Aorta (tissue), 5 donors: ENCODE results near the gene VAV2. TPM values are rescaled to one million over a fixed set of nuclear protein-coding genes. Genes with fewer than 3 reads are reported as not detected.
A peak's percentile ranks its signal among the peaks of the same experiment; 100 is the strongest.

Source experiments
- ATAC-seq: fragments of 200-7000 bp; cut with Tn5 transposase; one replicate; pipeline ENCODE4 v1.9.1; 2022; ENCODE audit warnings: moderate library complexity; ENCODE audit not compliant: low FRiP score
- DNase-seq, 2 donors: peaks; one replicate each; pipeline ENCODE4 v3.0.0-alpha.2; 2020
- H3K27ac ChIP-seq, 2 donors: one replicate each; pipeline ENCODE4 v1.5.1; 2013; ENCODE audit warnings: low read length in 2 of 2, mild to moderate bottlenecking in 2 of 2, moderate library complexity in 2 of 2, control low read depth in 1 of 2, inconsistent platforms in 1 of 2, low read depth in 1 of 2
- H3K27me3 ChIP-seq, 2 donors: one replicate each; pipeline ENCODE4 v1.6.1; 2013; ENCODE audit warnings: control low read depth in 1 of 2, low read length in 1 of 2, mild to moderate bottlenecking in 1 of 2, moderate library complexity in 1 of 2; ENCODE audit not compliant: insufficient read depth in 2 of 2, control insufficient read depth in 1 of 2
- H3K36me3 ChIP-seq, 2 donors: one replicate each; pipeline ENCODE4 v1.6.1; 2013; ENCODE audit warnings: control low read depth in 1 of 2, low read length in 1 of 2, mild to moderate bottlenecking in 1 of 2; ENCODE audit not compliant: insufficient read depth in 2 of 2, control insufficient read depth in 1 of 2
- H3K4me1 ChIP-seq, 2 donors: one replicate each; pipeline ENCODE4 v1.6.1; 2013; ENCODE audit warnings: low read length in 2 of 2, control low read depth in 1 of 2, mild to moderate bottlenecking in 1 of 2, moderate library complexity in 1 of 2; ENCODE audit not compliant: insufficient read depth in 2 of 2, control insufficient read depth in 1 of 2
- H3K4me3 ChIP-seq, 2 donors: one replicate each; pipeline ENCODE4 v1.5.1; 2013; ENCODE audit warnings: low read length in 2 of 2, control low read depth in 1 of 2, mild to moderate bottlenecking in 1 of 2
- H3K9me3 ChIP-seq: one replicate; pipeline ENCODE4 v1.6.1; 2013; ENCODE audit warnings: mild to moderate bottlenecking, low read length; ENCODE audit not compliant: control insufficient read depth
- WGBS, 2 donors: extraction: QIAGEN DNeasy Blood & Tissue Kit; methylation state at CpG; one replicate each; pipeline ENCODE4 v1.1.7; 2013; 5-methylcytosine and 5-hydroxymethylcytosine counted together
- intact Hi-C, 2 donors: fragments of 100-400 bp; cut with DNase I; formaldehyde crosslinking; loops; one replicate each; pipeline versions ENCODE4 v1.14.2 to v1.15.0; 2022
- polyA plus RNA-seq, 2 donors: library from polyadenylated mRNA; stranded (reverse); fragments of 200-250 nt; gene quantifications; one replicate each; pipeline ENCODE4 v1.2.3, GENCODE V29; 2013
- total RNA-seq, 2 donors: library from RNA; stranded (reverse); fragmentation: NEBNext Ultra II Directional; extraction: Animal tissue kit (Norgen Biotek cat#: 25700); gene quantifications; one replicate each; pipeline ENCODE4 v1.2.1, GENCODE V29; 2021
- donor health status: healthy with polysubstance abuse.
- donor health status: Bipolar disorder and iron deficiency.
- donor health status: DM: no; HTN: no; CAD: no.
- donor health status: DM: no; HTN: no; CAD: no.
- donor health status: DM: yes; HTN: yes; CAD: no.

Gene VAV2
- total and polyA plus RNA-seq, 4 donors, result 9.0 to 25.4 (median 11.8) TPM

DNA sequence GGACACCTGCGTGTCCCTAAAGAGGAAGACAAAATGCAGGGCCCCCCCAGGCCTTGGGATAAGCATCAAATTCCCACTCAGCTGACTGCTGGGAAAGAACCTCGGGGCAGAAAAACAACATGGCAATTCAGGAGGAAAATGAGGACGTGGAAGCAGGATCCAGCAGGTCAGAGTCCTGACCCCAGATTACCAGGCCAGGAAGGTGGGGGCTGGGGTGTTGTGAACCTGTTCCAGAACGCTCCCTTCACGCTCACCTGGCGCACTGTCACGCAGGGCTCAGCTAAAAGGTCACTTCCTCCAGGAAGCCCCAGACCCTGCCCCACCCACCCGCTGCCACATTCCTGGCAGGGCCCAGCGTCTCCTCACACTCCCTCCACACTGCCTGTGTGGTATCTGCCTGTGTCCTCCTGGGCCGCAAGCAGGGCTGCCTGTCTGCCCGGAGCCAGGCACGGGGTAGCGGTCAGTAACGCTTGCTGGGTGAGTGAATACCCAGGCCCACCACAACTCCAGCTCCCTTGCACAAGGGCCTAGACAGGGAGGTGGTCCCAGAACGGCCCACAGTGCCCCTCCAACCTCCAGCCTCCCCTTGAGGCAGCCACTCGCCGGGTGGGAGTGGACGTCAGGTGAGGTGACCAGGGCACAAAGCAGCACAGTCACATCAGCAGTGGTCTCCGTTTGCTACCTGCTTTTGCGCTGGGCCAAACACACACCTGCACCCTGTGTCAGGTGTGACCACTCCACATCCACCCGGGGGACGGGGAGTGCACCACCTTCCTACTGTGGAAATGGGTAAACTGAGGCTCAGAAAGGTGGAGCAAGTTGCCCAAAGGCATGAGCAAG, 18.1 kb downstream of the VAV2 start:
- ATAC-seq (no peak), DNase-seq (peak; percentile 27 to 67)
- no peaks in the 10 kb centered on the region for H3K9me3 ChIP-seq
- intact Hi-C loops, result no loop called here
- no peak overlapping the region for H3K4me3 ChIP-seq
- no peaks in the 10 kb centered on the region for H3K4me1 ChIP-seq
- H3K27me3 ChIP-seq, result no peaks in the 10 kb centered on the region
- no peak overlapping the region for H3K27ac ChIP-seq
- WGBS, 2 donors, result 93 to 94% methylated on average over 22 of the region's 22 CpGs
- no peaks in the 10 kb centered on the region for H3K36me3 ChIP-seq

DNA sequence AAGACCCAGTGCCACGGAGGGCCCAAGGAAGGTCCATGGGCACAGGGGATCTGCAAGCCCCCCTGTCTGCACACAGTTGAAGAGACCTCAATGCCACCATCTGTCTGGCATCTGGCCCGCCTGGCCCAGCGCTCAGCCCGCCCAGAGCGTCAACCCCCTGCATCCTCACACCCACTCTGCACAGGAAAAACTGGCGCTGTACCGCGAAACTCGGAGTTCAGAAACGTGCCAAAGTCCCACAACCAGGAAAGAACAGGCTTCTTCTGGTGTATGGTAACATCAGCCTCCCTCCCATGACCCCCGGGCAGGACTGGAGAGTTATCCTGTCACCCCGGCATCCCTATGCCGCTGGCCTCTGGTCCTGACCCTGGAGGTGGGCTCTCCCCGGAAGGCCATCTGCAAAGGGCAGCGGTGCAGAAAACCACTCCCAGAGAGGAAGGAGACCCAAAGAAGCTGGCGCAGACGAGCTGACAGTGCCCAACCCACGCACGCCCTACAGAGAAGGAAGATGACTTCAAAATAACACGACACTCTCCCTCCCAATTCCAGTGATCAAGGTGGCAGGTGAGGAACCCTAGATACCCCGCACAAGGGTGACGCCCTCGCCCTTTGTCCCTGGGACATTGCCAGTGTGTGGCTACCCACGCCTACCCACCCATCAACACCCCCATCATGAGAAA, 18.9 kb downstream of the VAV2 start:
- ATAC-seq, result no peak
- no peak overlapping the region for H3K4me3 ChIP-seq
- no peaks in the 10 kb centered on the region for H3K4me1 ChIP-seq
- H3K27ac ChIP-seq, result no peak overlapping the region
- peak; percentile 31 to 73 for DNase-seq
- no peaks in the 10 kb centered on the region for H3K36me3 ChIP-seq
- 91 to 94% methylated on average over 24 of the region's 24 CpGs for WGBS, 2 donors
- H3K27me3 ChIP-seq, result no peaks in the 10 kb centered on the region
- no peaks in the 10 kb centered on the region for H3K9me3 ChIP-seq
- intact Hi-C loops, result no loop called here

DNA sequence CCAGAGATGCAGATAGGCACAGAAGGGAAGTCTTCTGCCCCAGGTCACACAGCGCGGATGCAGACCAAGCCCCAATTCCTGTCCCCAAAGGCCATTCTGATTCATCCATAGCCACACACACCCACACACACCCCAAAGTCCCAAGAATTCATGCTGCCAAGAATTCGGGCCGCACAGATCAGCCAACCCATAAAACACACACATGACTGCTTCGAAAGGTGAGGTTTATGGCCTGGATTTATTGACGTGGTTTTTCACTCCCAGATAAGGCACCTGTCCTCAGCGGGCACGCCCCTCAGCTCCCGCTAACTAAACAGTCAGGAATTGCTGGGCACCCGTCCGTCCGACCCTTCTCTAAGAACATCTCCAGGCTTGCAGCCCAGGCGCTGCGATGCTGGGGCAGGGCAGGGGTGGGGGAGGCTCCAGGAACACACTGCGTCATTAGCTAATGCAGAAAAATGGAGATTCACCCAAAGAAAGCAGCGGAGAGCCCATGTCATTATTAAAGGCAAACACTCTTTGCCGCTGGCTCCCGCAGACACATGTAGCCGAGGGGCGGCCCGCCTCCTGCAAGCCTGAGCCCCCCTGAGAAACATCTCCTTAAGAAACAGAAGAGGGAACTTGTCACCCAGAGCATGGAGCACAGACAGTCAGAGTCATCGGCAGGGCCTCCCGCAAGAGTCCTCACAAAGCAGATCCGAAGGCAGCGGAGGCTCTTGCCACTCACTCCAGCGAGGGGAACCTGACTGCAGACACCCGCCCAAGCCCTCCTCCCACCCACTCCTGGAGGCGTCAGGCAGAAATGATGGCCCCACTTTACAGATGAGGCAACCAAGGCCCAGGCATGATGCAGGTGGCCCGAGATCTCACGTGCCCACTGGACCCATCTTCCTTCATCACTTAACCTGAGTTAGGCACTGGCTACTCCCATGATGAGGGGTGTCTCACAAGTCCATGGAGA, 19.9 kb downstream of the VAV2 start:
- Histone ChIP-seq H3K4me3 (no peak overlapping the region), H3K27ac (no peak overlapping the region), H3K4me1 (no peaks in the 10 kb centered on the region), H3K36me3 (no peaks in the 10 kb centered on the region), H3K9me3 (no peaks in the 10 kb centered on the region), H3K27me3 (no peaks in the 10 kb centered on the region)
- DNase-seq (peak; percentile 15 to 55), ATAC-seq (no peak)
- WGBS, 2 donors, result 90 to 91% methylated on average over 30 of the region's 30 CpGs
- intact Hi-C loops, result no loop called here

DNA sequence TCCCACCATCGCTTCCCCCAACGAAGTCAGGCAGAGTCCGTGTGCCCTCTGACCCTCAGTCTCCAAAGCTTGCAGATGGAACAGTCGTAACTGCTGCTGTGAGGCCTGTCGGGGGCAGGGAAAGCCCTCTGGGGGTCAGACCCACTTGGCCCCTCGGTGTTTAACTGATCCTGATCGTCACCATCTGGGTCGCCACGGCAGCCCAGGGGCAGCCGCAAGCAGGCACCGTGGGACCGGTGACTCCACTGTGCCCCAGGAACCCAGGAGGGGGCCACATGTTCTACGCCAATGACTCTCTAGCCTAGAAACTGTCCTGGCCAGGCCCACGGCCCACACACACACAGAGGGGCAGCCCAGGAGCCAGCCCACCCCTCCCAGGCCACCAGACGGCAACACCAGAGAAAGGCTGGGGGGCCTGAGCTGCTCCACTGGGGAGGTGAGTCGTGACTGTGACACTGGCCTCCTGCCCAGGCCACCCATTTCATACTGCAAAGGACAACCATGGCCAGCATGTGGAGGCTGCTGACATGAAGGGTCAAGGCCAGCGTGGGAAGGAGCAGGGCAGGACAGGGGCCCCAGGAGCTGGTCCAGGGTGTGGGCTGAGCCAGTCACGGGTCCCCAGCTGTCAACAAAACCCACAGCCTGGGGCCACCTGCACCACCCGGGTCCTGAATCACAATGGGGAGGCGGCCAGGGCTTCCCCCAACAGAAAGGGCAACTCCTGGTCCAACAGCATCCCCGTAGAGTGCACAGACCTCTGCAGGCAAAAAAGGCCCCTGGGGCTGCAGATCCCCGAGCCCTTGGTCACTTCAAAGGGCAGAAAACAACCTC, 20.8 kb downstream of the VAV2 start:
- H3K36me3 ChIP-seq, result no peaks in the 10 kb centered on the region
- H3K4me3 ChIP-seq, result no peak overlapping the region
- no peaks in the 10 kb centered on the region for H3K27me3 ChIP-seq
- no peak for ATAC-seq
- no peaks in the 10 kb centered on the region for H3K4me1 ChIP-seq
- peak; percentile 37 to 73 for DNase-seq
- WGBS, 2 donors, result 86 to 89% methylated on average over 21 to 22 of the region's 22 CpGs
- no peaks in the 10 kb centered on the region for H3K9me3 ChIP-seq
- H3K27ac ChIP-seq, result no peak overlapping the region
- intact Hi-C loops, result no loop called here

DNA sequence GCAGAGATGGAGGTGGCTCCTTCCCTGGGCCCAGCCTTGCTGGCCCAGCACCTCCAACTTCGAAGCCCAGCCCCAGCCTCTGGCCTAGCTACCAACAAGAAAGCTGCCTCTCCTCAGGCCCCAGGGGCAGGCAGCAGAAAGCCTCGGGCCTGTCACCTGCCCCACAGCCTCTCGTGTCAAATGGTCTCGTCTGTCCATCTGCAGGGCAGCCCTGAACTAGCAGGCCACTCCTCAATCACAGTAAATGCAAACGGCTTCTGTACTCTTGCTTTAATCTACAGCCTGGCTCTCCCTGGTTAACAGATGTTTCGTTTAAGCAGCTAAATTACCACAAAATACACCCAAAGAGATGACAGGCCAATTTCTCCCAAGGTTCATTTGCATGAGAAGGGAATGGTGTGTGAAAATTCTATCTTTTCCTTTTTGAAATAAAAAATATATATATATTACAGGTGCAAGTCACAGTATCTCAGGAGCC, 21.5 kb downstream of the VAV2 start:
- ATAC-seq, result no peak
- Histone ChIP-seq H3K27me3 (no peaks in the 10 kb centered on the region), H3K4me3 (no peak overlapping the region), H3K36me3 (no peaks in the 10 kb centered on the region), H3K4me1 (no peaks in the 10 kb centered on the region), H3K9me3 (no peaks in the 10 kb centered on the region), H3K27ac (no peak overlapping the region)
- intact Hi-C loops, result no loop called here
- no peak for DNase-seq
- 85 to 88% methylated on average over 6 of the region's 6 CpGs for WGBS, 2 donors

DNA sequence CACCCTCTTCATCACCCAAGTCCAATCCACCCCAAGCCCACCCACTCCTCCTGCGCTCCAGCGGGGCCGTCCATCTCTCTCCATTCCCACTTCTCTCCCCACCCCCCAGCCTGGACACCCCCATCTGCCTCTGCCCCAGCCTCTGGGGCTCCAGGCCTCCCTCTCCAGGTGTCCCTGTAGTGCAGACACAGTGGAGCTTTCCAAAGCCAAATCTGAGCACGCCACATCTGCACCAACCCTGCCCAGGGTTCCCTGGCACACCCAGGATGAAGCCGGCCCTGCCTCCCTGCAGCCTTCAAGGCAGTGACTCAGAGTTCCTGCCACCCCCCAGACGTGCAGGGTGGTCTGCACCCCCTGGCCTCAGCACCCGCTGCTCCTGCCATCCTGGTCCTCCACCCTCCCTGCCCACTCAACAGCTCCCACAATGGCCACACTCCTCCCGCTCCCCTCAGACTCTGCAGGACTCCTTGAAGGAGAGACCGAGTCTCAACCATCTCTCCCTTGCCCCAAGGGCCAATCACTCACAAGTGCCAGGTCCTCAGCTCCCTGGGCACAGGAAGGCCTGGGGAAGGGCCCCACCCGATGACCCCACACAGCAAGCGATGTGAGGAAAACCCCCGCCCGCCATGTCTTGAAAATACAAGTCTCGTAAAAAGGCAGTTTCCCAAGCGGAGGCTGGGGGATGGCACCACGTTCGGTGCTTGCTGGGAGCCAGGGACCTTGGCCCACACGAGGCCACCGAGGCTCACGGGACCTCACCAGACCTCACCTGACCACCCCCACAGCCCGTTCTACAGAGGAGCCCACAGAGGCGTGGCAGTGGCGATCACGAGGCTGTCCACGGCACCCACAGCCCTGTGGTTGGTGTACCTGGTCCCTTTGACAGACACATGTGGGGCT, 22.2 kb downstream of the VAV2 start:
- Histone ChIP-seq H3K4me1 (no peaks in the 10 kb centered on the region), H3K9me3 (no peaks in the 10 kb centered on the region), H3K27ac (no peak overlapping the region), H3K36me3 (no peaks in the 10 kb centered on the region), H3K27me3 (no peaks in the 10 kb centered on the region), H3K4me3 (no peak overlapping the region)
- DNase-seq, result peak; percentile 42 to 61
- ATAC-seq, result no peak
- WGBS, 2 donors, result 89 to 95% methylated on average over 23 to 25 of the region's 25 CpGs
- intact Hi-C loops, result no loop called here

DNA sequence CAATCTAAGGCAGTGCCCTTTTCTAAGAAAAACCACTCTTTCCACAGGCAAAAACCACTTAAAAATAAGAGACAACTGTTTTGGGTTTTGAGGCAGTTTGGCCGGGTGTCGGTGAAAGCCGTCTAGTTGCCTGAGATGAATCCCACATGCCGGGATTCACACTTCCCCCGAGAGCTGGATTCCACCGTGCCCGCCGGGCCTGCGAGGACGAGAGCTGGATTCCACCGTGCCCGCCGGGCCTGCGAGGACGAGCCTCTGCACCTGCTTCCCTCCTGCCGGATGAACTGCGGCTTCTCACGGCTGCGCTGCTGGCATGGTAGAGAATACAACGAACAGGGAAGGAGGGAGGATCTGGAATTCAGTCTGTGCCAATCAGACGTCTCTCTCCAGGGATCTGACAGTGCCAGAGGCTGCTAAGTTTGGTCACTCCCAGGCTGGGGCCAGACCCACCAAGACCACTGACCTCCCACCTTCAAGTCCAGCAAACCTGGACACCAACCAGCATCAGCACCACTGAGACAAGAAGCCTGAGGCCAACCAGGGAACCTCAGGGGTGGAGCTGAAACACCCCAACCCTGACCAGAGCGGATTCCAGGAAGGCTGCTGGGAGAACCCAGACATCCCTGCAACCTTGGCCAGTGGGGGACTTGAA, 23.0 kb downstream of the VAV2 start:
- Histone ChIP-seq H3K36me3 (no peaks in the 10 kb centered on the region), H3K9me3 (no peaks in the 10 kb centered on the region), H3K27ac (no peak overlapping the region), H3K4me1 (no peaks in the 10 kb centered on the region), H3K4me3 (no peak overlapping the region), H3K27me3 (no peaks in the 10 kb centered on the region)
- ATAC-seq (no peak), DNase-seq (peak; percentile 20 to 51)
- 87 to 90% methylated on average over 22 of the region's 22 CpGs for WGBS, 2 donors
- intact Hi-C loops, result no loop called here
